Measurements from ENCODE around the gene PLCB3.

PLCB3 gene

GRCh38 chr11:64219755-64220154, 31.6 kb upstream of the PLCB3 start:
- no peak overlapping the region for H3K4me3 ChIP-seq (ENCODE audit: low read depth, low read length)
- DNase-seq (ENCODE audit: low read depth), result no peak
- TF ChIP-seq CTCF (IDR thresholded peaks at IDR 0.05; ENCODE audit: low read depth, low read length, missing control alignments), result no peak
- in situ Hi-C loops (cut with HindIII; ENCODE audit: low sequenced_read_pairs), result loop anchor here (25.0 kb wide), 1 partner anchor 418 kb away; no protein-coding TSS in a partner anchor

GRCh38 chr11:64220271-64220670, 31.1 kb upstream of the PLCB3 start:
- no peak overlapping the region for H3K4me3 ChIP-seq (ENCODE audit: low read depth, low read length)
- no peak for TF ChIP-seq CTCF (IDR thresholded peaks at IDR 0.05; ENCODE audit: low read depth, low read length, missing control alignments)
- in situ Hi-C loops (cut with HindIII; ENCODE audit: low sequenced_read_pairs), result loop anchor here (25.0 kb wide), 1 partner anchor 417 kb away; no protein-coding TSS in a partner anchor
- DNase-seq (ENCODE audit: low read depth), result no peak

GRCh38 chr11:64220798-64221197, 30.5 kb upstream of the PLCB3 start:
- TF ChIP-seq CTCF (IDR thresholded peaks at IDR 0.05; ENCODE audit: low read depth, low read length, missing control alignments), result no peak
- in situ Hi-C loops (cut with HindIII; ENCODE audit: low sequenced_read_pairs), result loop anchor here (25.0 kb wide), 1 partner anchor 417 kb away; no protein-coding TSS in a partner anchor
- H3K4me3 ChIP-seq (ENCODE audit: low read depth, low read length), result no peak overlapping the region
- DNase-seq (ENCODE audit: low read depth), result no peak

GRCh38 chr11:64222651-64223000, 28.7 kb upstream of the PLCB3 start:
- in situ Hi-C loops (cut with HindIII; ENCODE audit: low sequenced_read_pairs), result loop anchor here (25.0 kb wide), 1 partner anchor 415 kb away; no protein-coding TSS in a partner anchor
- H3K4me3 ChIP-seq (ENCODE audit: low read depth, low read length), result no peak overlapping the region
- no peak for TF ChIP-seq CTCF (IDR thresholded peaks at IDR 0.05; ENCODE audit: low read depth, low read length, missing control alignments)
- DNase-seq (ENCODE audit: low read depth), result no peak

- no peak for TF ChIP-seq CTCF (IDR thresholded peaks at IDR 0.05; ENCODE audit: low read depth, low read length, missing control alignments)
- in situ Hi-C loops (cut with HindIII; ENCODE audit: low sequenced_read_pairs), result loop anchor here (25.0 kb wide), 1 partner anchor 414 kb away; no protein-coding TSS in a partner anchor
- no peak overlapping the region for H3K4me3 ChIP-seq (ENCODE audit: low read depth, low read length)
- no peak for DNase-seq (ENCODE audit: low read depth)
Observed at GRCh38 chr11:64223001-64223651, 28.2 kb upstream of the PLCB3 start.

GRCh38 chr11:64224151-64224890, 27.0 kb upstream of the PLCB3 start:
- DNase-seq (ENCODE audit: low read depth), result no peak
- no peak for TF ChIP-seq CTCF (IDR thresholded peaks at IDR 0.05; ENCODE audit: low read depth, low read length, missing control alignments)
- in situ Hi-C loops (cut with HindIII; ENCODE audit: low sequenced_read_pairs), result loop anchor here (25.0 kb wide), 1 partner anchor 413 kb away; no protein-coding TSS in a partner anchor
- H3K4me3 ChIP-seq (ENCODE audit: low read depth, low read length), result no peak overlapping the region
